ENCODE measurements around the gene MRPS11.
"Not testable (repeated sequence)": the region's sequence is repeated elsewhere in the genome, so short reads cannot be mapped to it uniquely, and the experiment has no call there.

The MRPS11 gene

GRCh38 chr15:88456733-88457132, 10.8 kb upstream of the MRPS11 start:
- no peak for DNase-seq

- DNase-seq, result no peak
These were observed 3.5 kb upstream of the MRPS11 start for GRCh38 chr15:88463870-88464532.

DNA sequence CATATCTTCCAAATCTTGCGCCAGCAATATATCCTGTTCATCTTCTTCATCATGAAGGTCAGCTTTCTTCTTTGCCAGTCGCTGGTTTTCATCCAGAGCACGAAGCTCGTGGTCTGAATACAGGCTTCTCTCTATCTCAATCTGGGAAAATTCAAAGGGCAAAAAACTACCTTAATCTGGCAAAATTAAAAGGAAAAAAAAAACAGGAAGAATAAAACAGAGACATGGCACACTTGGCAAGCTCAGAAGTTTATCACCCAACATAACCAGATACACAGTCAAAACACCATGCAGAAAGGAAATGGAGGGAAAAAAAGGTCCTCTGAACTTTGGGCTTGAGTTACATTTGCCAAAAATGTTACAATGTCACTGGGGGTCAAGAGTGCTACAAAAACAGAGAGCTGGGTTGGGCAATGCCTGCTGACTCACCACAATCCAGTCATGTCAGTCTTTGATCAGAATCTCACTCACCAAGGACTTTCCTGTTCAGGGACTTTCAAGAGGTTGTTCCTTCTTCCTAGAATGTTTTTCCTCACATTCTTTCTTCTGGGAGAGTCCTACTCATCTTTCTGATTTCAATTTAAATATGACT, 1.8 kb upstream of the MRPS11 start:
- DNase-seq, result no peak

DNA sequence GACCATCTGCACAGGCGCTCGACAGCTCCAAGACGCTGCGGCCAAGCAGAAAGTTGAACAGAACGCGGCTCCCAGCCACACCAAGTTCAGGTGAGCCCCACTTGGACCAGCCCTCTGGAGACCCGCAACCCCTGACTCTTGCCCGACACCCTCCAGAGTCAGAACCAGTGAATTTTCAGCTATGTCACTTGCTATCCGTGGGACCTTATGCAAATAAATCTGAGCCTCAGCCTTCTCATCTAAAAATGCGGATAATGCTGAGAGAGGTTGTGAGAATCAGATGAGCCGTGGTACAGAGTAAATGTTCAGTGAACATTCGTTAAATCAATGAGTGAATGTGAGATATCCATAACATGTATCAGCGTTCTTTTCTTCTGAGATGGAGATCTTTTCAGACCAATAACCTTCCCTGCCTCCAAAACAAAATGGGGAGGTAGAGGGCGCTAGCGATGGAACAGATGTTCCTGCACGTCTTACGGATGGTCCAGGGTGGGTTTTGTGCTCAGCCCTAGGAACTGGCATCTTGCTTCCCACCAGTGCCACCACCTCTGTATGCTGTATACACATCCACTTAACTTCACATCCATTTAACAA, 524 bp downstream of the MRPS11 start:
- DNase-seq, result peak; percentile 8

DNA sequence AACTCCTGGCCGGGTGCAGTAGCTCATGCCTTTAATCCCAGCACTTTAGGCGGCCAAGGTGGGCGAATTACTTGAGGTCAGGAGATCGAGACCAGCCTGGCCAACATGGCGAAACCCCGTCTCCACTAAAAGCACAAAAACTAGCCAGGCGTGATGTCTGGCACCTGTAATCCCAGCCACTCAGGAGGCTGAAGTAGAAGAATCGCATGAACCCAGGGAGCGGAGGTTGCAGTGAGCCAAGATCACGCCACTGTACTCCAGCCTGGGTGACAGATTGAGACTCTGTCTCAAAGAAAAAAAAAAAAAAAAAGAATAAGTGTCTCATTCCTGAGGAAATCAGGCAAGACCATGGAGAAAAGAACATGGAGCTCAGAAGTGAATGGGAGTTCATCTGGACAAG, 1.2 kb downstream of the MRPS11 start:
- not testable (repeated sequence) for DNase-seq

DNA sequence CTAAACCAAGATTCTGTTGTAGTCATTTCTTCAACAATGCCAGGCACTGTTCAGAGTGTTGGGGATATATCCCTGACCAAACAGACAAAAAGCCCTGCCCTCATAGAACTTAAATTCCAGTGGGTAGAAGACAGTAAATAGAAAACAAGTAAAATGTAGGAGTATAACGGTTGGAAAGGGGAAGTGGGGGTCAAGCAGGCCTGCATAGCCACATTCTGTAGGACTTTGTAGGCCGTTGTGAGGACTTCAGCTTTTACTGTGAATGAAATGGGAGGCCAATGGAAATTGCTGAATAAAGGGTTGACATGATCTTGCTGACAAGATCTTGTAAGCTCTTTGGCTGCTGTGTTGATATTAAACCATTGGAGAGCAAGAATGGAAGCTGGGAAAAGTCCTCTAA, 1.8 kb downstream of the MRPS11 start:
- no peak for DNase-seq

DNA sequence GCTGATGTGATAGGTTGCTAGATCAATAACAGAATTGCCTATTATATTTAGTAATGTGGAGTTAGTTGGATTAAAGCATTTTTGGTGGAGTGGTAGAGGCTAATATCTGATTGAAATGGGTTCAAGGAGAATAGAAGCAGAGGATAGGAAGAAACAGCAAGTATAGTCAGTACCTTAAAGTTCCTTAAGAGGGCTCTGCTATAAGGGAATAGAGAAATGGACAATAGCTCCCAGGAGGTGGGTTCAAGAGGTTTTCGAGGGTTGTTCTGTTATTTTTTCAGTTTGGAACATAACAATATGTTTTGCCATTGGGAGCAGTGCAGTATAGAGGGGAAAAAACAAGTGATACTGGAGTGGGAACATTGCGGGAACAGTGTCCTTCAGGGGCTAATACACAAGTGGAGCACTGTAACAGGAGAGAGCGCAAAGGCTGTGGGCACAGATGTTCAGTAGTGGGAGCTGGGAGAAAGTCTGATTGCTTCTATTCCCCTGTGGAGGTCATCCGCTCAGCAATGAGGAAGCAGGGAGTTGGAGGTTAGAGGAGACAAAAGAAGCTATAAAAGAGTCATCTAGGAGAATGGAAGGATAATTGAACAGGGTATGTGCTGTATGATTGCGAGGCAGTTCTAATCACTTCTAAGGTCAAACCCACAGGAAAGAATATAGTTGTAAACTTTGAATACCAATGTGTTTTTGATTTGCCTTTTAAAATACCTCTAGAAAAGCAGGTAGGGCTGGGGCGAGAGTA, 3.3 kb downstream of the MRPS11 start:
- DNase-seq, result no peak

DNA sequence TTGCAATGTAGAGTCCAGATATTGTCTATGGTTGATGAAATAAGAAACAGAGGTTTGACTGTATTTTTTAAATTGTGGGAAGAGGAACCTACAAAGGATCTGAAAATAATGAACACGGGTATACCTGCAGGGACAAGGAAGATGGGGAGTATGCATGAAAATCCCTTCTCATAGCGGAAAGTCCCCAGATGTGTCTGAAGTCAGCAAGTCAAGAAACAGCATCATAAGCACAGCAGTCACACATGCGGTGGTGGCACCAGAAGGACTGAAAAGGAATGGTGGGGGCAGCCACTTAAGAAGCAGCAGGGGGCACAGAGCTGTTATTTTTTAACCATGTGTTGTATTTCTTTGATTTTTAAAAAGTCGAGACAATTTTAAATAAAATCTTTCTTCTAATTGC, 4.7 kb downstream of the MRPS11 start:
- no peak for DNase-seq

DNA sequence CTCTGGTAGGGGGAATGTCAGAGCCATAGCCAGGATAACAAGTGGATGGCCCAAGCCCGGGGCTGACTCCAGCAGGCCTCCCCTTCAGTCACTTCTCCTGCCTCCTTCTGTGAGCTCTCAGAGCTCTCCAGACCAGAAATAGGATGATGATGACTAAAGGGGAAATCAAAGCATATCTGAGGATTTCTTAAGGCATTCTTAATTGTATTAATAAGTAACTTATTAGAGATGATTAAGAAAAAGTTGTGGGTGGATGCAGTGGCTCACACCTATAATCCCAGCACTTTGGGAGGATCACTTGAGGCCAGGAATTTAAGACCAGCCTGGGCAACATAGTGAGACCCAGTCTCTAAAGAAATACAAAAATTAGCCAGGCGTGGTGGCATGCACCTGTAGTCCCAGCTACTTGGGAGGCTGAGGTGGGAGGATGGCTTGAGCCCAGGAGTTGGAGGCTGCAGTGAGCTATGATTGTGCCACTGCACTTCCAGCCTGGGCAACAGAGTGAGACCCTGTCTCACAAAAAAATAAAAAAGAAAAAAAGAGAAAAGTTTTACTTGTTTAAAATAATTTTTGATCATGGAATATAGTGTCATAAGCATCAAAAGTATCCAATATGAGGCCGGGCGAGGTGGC, 6.3 kb downstream of the MRPS11 start:
- DNase-seq, result not testable (repeated sequence)

GRCh38 chr15:88476635-88477060, 9.1 kb downstream of the MRPS11 start:
- DNase-seq, result peak; percentile 65

GRCh38 chr15:88477126-88477525, 9.6 kb downstream of the MRPS11 start:
- DNase-seq, result no peak

DNA sequence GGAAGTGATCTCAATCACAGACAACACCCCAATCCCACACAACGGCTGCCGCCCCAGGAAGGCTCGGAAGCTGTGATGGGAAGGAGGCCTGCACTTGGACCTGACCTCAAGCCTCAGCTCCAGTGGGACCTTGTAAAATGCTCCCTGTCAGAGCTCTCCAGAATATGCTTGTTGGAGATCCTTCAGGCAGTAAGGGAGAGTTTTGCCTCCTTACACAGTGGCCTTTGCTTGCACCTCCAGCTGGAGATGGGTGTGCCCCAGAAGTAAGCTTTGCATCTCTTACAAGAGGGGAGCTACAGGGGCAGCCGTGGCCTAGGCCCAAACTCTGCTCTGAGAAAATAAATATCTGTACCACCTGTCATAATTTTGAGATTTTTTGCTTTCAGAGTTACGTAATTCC, 10.4 kb downstream of the MRPS11 start:
- DNase-seq, result no peak

- no peak for DNase-seq
These were observed 11.7 kb downstream of the MRPS11 start for GRCh38 chr15:88479169-88479568.

DNA sequence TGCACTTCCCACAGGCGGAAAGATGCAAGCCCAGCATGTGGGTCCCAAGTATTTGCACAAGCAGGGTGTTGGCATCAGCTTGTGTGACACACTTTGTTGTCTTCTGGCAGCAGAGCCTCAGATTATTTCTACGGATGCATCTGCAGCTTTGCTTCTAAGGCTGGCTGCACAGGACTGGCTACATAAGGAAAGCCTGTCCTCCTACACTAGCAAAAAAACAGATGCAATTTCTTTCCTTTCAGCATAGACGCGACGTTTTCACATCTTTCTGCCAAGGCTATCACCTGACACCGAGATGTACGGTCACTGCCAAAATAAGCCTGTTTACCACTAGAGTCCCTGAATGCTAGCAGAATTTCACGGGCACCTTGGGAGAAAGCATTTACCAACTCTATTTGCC, 13.5 kb downstream of the MRPS11 start:
- no peak for DNase-seq

- no peak for DNase-seq
These were observed 14.8 kb downstream of the MRPS11 start for GRCh38 chr15:88482263-88482662.

DNA sequence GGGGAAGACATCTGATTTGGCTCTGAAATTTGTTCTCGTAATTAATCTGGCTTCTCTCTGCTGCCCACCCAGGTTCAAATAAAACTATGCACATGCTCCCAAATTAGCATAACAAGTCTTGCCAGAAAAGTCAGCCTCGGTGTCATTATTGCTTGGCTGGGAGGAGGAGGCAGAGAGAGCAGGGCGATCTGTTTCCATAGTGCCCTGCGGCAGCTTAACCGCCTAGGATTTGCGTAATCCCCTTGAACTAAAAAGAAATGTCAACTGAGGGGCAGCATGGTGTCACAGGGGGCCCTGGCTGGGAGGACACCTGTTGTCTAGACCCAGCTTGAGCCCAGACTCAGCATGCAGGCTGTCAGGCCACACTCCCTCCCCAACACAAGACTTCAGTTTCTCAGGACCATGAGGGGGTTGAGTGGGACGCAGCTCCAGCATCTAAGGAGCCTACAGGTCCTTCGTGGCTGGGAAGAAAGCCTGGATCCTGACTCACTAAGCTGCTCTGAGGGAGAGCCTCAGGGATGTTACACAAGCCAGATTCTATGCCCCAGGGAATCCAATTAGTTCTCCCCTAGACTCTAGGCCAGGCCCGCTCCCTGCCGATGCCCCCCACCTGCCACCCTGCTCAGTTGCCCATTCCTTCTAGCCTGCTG, 17.3 kb downstream of the MRPS11 start:
- no peak for DNase-seq

GRCh38 chr15:88487178-88487795, 19.8 kb downstream of the MRPS11 start:
- no peak for DNase-seq

DNA sequence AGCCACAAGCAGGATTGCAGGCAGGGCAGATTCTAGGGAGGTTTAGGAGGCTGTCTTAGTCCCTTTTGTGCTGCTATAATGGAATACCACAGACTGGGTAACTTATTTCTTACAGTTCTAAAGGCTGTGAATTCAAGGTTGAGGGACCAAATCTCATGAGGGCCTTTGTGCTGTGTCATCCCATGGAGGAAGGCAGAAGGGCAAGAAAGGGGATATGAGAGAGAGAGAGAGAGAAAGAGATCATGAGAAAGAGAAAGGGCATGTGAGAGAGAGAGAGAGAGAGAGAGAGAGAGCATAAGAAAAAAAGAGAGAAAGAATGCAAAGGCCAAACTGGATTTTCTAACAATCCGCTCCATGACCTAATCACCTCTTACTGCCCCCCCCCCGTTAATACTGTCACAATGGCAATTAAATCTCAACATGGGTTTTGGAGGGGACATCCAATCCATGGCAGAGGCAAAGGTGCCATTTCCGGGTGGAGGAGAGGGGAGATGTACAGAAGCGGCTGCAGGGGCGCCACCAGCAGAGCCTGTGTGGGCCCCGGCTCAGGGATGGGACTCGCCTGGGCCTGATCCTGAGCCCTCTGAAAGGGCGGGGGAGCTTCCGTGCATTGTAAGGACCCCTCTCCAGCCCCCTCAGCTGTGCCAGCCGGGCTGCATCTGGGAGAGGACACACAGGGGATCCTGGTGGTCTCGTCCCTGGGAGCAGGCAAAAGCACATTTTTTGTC, 20.5 kb downstream of the MRPS11 start:
- no peak for DNase-seq

GRCh38 chr15:88489321-88489720, 21.8 kb downstream of the MRPS11 start:
- DNase-seq, result no peak

DNA sequence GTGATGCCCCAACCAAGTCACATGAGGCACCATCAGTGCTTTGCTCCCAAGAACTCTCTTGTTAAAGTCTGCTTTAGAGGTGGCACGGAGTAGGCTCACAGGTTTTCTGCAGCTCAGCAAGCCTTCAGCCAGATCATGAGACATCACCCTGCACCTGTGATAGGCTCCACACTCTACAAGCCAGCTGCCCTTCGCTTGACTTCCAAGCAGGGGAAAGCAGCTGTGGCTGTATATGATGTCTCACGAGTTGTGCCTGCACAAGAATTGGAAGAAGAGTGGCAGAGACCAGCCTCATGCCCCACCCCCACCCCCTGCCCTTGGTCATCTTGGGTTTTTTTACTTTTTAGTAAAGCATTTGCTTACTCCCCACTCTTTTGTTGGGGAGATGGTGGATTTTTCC, 22.5 kb downstream of the MRPS11 start:
- DNase-seq, result no peak

DNA sequence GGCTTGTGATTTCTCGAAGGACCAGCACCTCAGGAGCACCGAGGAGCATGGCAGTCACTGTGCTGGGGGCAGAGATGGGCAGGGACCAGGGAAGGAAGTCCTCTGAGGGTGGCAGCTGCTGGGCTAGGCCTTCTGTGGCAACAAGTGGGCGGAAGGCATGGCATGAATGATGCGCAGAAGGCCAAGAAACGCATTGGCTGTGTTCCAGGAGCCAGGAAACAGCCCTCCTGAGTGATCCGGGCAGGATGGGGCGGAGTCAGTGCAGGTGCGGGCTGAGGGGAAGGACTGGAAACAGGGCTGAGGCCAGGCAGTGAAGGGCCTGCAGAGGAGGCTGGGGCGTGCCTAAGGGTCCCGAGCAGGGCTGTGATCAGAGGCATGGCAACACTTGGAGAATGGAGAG, 23.6 kb downstream of the MRPS11 start:
- DNase-seq, result no peak

GRCh38 chr15:88493844-88494243, 26.3 kb downstream of the MRPS11 start:
- no peak for DNase-seq
